ENCODE measurements around the gene ASCL1.

Gene ASCL1

GRCh38 chr12:102913453-102914226 lies 43.8 kb upstream of the ASCL1 start:
- Mint-ChIP-seq H3K27ac (no peak overlapping the region), H3K4me3 (no peak overlapping the region), H3K36me3 (ENCODE audit: low read depth) (no peaks in the 10 kb centered on the region), H3K27me3 (ENCODE audit: low read depth) (peaks cover 43% of the 10 kb centered on the region), H3K9me3 (no peaks in the 10 kb centered on the region), H3K4me1 (no peaks in the 10 kb centered on the region)
- TF ChIP-seq, protein P1, sequence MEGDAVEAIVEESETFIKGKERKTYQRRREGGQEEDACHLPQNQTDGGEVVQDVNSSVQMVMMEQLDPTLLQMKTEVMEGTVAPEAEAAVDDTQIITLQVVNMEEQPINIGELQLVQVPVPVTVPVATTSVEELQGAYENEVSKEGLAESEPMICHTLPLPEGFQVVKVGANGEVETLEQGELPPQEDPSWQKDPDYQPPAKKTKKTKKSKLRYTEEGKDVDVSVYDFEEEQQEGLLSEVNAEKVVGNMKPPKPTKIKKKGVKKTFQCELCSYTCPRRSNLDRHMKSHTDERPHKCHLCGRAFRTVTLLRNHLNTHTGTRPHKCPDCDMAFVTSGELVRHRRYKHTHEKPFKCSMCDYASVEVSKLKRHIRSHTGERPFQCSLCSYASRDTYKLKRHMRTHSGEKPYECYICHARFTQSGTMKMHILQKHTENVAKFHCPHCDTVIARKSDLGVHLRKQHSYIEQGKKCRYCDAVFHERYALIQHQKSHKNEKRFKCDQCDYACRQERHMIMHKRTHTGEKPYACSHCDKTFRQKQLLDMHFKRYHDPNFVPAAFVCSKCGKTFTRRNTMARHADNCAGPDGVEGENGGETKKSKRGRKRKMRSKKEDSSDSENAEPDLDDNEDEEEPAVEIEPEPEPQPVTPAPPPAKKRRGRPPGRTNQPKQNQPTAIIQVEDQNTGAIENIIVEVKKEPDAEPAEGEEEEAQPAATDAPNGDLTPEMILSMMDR (IDR thresholded peaks at IDR 0.05; ENCODE audit: unreplicated experiment in 3 of 3): no peak

DNA sequence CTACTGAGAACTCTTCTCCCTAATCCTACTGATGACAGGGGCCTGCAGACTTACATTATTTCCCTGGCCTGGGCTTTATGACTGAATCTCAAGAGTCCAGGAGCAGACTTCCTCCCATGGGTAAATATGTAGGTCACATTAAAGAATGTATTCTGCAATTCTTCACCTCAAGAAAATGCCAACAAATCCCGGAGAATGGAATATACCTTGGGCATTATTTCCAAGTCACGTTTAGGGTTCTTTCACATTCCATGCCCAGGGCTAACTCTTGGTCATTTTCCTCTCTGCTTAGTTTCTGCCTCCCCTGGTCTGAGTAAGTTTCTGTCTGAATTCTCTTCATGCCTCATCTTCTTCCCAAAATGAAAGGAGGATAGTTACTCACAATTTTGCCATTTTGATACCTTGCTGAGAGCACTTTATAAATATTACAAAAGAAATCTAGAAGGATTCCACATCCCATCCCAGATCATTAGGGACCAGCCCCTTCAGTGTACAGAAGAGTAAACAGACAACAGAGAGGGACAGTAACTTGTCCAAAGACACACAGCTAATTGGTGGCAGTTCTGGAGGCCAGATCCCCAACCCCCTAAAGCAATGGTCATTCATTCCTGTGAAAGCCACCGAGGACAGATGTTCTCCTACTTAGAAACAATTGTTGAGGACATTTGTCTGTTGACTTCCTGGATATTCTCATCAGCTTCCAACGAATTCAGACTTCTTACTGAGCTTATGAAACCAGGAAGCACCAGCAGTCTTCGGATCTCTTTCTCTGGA lies 41.0 kb upstream of the ASCL1 start:
- H3K27me3 Mint-ChIP-seq (ENCODE audit: low read depth): peaks cover 37% of the 10 kb centered on the region
- H3K9me3 Mint-ChIP-seq: no peaks in the 10 kb centered on the region
- H3K4me1 Mint-ChIP-seq: no peaks in the 10 kb centered on the region
- H3K27ac Mint-ChIP-seq: no peak overlapping the region
- no peaks in the 10 kb centered on the region for H3K36me3 Mint-ChIP-seq (ENCODE audit: low read depth)
- TF ChIP-seq, protein P1 (IDR thresholded peaks at IDR 0.05; ENCODE audit: unreplicated experiment in 3 of 3): no peak
- peak overlapping the region in 2 of 3 experiments; percentile 43 to 62 for H3K4me3 Mint-ChIP-seq

- Mint-ChIP-seq H3K4me3 (peak within 1 kb of the TSS; percentile 53 to 68 (median 62)), H3K27me3 (ENCODE audit: low read depth) (peaks cover 37% of the 10 kb centered on the region), H3K27ac (peak within 1 kb of the TSS in 1 of 3 experiments; percentile 9), H3K9me3 (no peaks in the 10 kb centered on the region), H3K4me1 (no peaks in the 10 kb centered on the region), H3K36me3 (ENCODE audit: low read depth) (no peaks in the 10 kb centered on the region)
- TF ChIP-seq, protein P1 (IDR thresholded peaks at IDR 0.05; ENCODE audit: unreplicated experiment in 3 of 3): no peak
Measured at GRCh38 chr12:102917026-102917787, 40.3 kb upstream of the ASCL1 start, which contains the start of gene PAH. Gene PAH, minus strand, starts transcription at chr12:102917244. Its CDS starts 114 bp downstream, at chr12:102917130.

DNA sequence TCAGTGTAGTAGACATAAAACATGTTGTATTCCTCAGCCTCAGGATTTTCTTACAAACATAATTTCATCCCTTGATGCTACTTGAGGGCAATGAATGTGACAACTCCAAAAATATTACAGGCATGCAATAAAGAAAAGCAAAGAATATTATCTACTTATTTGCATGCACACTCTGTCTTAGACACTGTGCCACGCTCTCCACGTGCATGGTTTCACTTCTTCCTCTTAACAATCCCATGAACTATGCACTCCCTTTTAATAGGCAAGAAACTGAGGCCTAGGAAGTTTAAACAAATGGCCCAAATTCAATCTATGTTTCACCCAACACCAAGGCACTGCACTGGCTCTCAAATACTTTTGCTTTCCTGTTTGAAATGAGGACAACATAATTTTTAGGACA lies 38.6 kb upstream of the ASCL1 start:
- TF ChIP-seq, protein P1 (IDR thresholded peaks at IDR 0.05; ENCODE audit: unreplicated experiment in 3 of 3): no peak
- Mint-ChIP-seq H3K9me3 (no peaks in the 10 kb centered on the region), H3K27ac (no peak overlapping the region), H3K4me3 (no peak overlapping the region), H3K4me1 (no peaks in the 10 kb centered on the region), H3K27me3 (ENCODE audit: low read depth) (peaks cover 40% of the 10 kb centered on the region), H3K36me3 (ENCODE audit: low read depth) (no peaks in the 10 kb centered on the region)

DNA sequence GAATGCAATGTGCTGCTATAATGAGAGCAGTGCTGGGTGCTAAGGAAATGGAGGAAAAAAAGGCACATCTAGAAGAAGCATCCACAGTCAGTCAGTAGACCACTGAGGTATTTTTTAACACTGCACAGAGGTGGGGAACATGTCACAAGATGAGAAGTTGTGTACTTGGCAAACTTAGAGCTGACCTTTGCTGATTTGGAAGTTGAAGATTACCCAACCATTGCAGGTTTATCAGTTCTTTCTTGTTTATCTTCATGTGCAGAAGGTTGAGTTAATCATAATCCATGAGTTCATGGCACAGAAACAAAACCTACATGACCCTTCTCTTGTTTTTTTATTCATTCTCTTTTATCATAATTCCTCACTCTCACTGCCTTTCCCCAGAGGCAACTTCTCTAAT lies 37.2 kb upstream of the ASCL1 start:
- H3K9me3 Mint-ChIP-seq: no peaks in the 10 kb centered on the region
- no peaks in the 10 kb centered on the region for H3K4me1 Mint-ChIP-seq
- H3K27ac Mint-ChIP-seq: no peak overlapping the region
- H3K27me3 Mint-ChIP-seq (ENCODE audit: low read depth): peaks cover 31% of the 10 kb centered on the region
- TF ChIP-seq, protein P1 (IDR thresholded peaks at IDR 0.05; ENCODE audit: unreplicated experiment in 3 of 3): no peak
- no peaks in the 10 kb centered on the region for H3K36me3 Mint-ChIP-seq (ENCODE audit: low read depth)
- no peak overlapping the region for H3K4me3 Mint-ChIP-seq

Measured in nephron (organoid).